Activated naive CD4-positive, alpha-beta T cell treated with anti-CD3 and anti-CD28 coated beads for 36 hours (primary cell): ENCODE measurements around the gene NEMP2. TPM values are rescaled to one million over a fixed set of nuclear protein-coding genes. Genes with fewer than 3 reads are reported as not detected.
"Not testable (repeated sequence)": the region's sequence is repeated elsewhere in the genome, so short reads cannot be mapped to it uniquely, and the experiment has no call there.

Source experiments
- CTCF ChIA-PET: fragments of 350-600 bp; sonication (Branson Sonifier 250); formaldehyde crosslinking; loops from one replicate; lab custom pipeline; 2021; ENCODE audit warnings: antibody characterized with exemption; lab: Charles Lee
- DNase-seq: peaks from one replicate; pipeline ENCODE4 v3.0.0-alpha.2; 2020
- H3K27ac Mint-ChIP-seq: one replicate; pipeline ENCODE4 v1.8.0; 2021; ENCODE audit warnings: mild to moderate bottlenecking, mixed read lengths
- H3K27me3 Mint-ChIP-seq: one replicate; pipeline ENCODE4 v1.8.0; 2021; ENCODE audit warnings: low read depth, mixed read lengths
- H3K36me3 Mint-ChIP-seq: one replicate; pipeline ENCODE4 v1.8.0; 2021; ENCODE audit warnings: low read depth, mixed read lengths
- H3K4me1 Mint-ChIP-seq: one replicate; pipeline ENCODE4 v1.8.0; 2021; ENCODE audit warnings: low read depth, mixed read lengths
- H3K4me3 Mint-ChIP-seq: one replicate; pipeline ENCODE4 v1.8.0; 2021; ENCODE audit warnings: mild to moderate bottlenecking, moderate library complexity, mixed read lengths
- H3K9me3 Mint-ChIP-seq: one replicate; pipeline ENCODE4 v1.8.0; 2021; ENCODE audit warnings: mixed read lengths
- intact Hi-C: fragments of 100-400 bp; cut with micrococcal nuclease; formaldehyde crosslinking; loops from one replicate; pipeline ENCODE4 v1.15.1; 2023
- total RNA-seq, 2 experiments: library from RNA; stranded (reverse); gene quantifications; one replicate each; pipeline ENCODE4 v1.2.3, GENCODE V29; 2021

Gene NEMP2
- total RNA-seq, 2 experiments from 2014 or later = 32.9 to 34.2 TPM

- H3K36me3 Mint-ChIP-seq = peaks cover 33% of the 10 kb centered on the region
- H3K4me1 Mint-ChIP-seq = peaks cover 35% of the 10 kb centered on the region
- no peak overlapping the region for H3K4me3 Mint-ChIP-seq
- no peaks in the 10 kb centered on the region for H3K9me3 Mint-ChIP-seq
- CTCF ChIA-PET = interaction anchor here (0.6 to 2.4 kb wide), 3 partner anchors 19 to 249 kb away, joined by 3 to 7 read pairs (median 3); no protein-coding TSS in a partner anchor
- no peak for DNase-seq
- no peak overlapping the region for H3K27ac Mint-ChIP-seq
- intact Hi-C loops = loop anchor here (1.0 to 5.0 kb wide), 2 partner anchors 164 to 208 kb away; no protein-coding TSS in a partner anchor
- no peaks in the 10 kb centered on the region for H3K27me3 Mint-ChIP-seq
These were observed 19.8 kb downstream of the NEMP2 start for GRCh38 chr2:190514676-190515075.

- CTCF ChIA-PET = no interaction called here
- DNase-seq = no peak
- peaks cover 33% of the 10 kb centered on the region for H3K4me1 Mint-ChIP-seq
- H3K27ac Mint-ChIP-seq = no peak overlapping the region
- no peaks in the 10 kb centered on the region for H3K9me3 Mint-ChIP-seq
- H3K4me3 Mint-ChIP-seq = no peak overlapping the region
- no peaks in the 10 kb centered on the region for H3K27me3 Mint-ChIP-seq
- intact Hi-C loops = no loop called here
- peaks cover 37% of the 10 kb centered on the region for H3K36me3 Mint-ChIP-seq
These were observed 20.6 kb downstream of the NEMP2 start for GRCh38 chr2:190513877-190514276.

GRCh38 chr2:190512539-190513095 is 21.9 kb downstream of the NEMP2 start:
- peaks cover 32% of the 10 kb centered on the region for H3K4me1 Mint-ChIP-seq
- no peak overlapping the region for H3K27ac Mint-ChIP-seq
- H3K36me3 Mint-ChIP-seq = peaks cover 34% of the 10 kb centered on the region
- H3K4me3 Mint-ChIP-seq = no peak overlapping the region
- H3K27me3 Mint-ChIP-seq = no peaks in the 10 kb centered on the region
- DNase-seq = no peak
- intact Hi-C loops = no loop called here
- CTCF ChIA-PET = no interaction called here
- H3K9me3 Mint-ChIP-seq = no peaks in the 10 kb centered on the region

- peaks cover 26% of the 10 kb centered on the region for H3K4me1 Mint-ChIP-seq
- CTCF ChIA-PET = interaction anchor here (0.6 to 1.4 kb wide), 3 partner anchors 9 to 168 kb away, joined by 3 read pairs; no protein-coding TSS in a partner anchor
- H3K36me3 Mint-ChIP-seq = peaks cover 30% of the 10 kb centered on the region
- no peak overlapping the region for H3K27ac Mint-ChIP-seq
- no peaks in the 10 kb centered on the region for H3K27me3 Mint-ChIP-seq
- no peak overlapping the region for H3K4me3 Mint-ChIP-seq
- intact Hi-C loops = loop anchor here (1.0 kb wide), 1 partner anchor 128 kb away; no protein-coding TSS in a partner anchor
- no peaks in the 10 kb centered on the region for H3K9me3 Mint-ChIP-seq
- no peak for DNase-seq
These were observed 23.4 kb downstream of the NEMP2 start for GRCh38 chr2:190511104-190511503.

- peaks cover 27% of the 10 kb centered on the region for H3K36me3 Mint-ChIP-seq
- not testable (repeated sequence) for H3K27me3 Mint-ChIP-seq
These were observed 24.6 kb downstream of the NEMP2 start for GRCh38 chr2:190509895-190510294.

GRCh38 chr2:190507135-190507534 is 27.4 kb downstream of the NEMP2 start:
- Mint-ChIP-seq H3K4me3 (no peak overlapping the region), H3K27me3 (no peaks in the 10 kb centered on the region), H3K9me3 (no peaks in the 10 kb centered on the region), H3K36me3 (peaks cover 17% of the 10 kb centered on the region), H3K27ac (peak overlapping the region; percentile 6), H3K4me1 (peaks cover 9% of the 10 kb centered on the region)
- intact Hi-C loops = no loop called here
- CTCF ChIA-PET = no interaction called here
- DNase-seq = no peak

More at GRCh38 chr2:190509895-190510294, 24.6 kb downstream of the NEMP2 start:
- intact Hi-C loops, DNase-seq, H3K4me3 Mint-ChIP-seq, H3K9me3 Mint-ChIP-seq: not testable (repeated sequence)
- CTCF ChIA-PET = interaction anchor here (0.6 to 1.4 kb wide), 2 partner anchors 11 to 940 kb away, joined by 3 read pairs; no protein-coding TSS in a partner anchor
- peak overlapping the region; percentile 13 for H3K27ac Mint-ChIP-seq
- H3K4me1 Mint-ChIP-seq = peaks cover 19% of the 10 kb centered on the region

- intact Hi-C loops = no loop called here
- Mint-ChIP-seq H3K27ac (no peak overlapping the region), H3K36me3 (peaks cover 17% of the 10 kb centered on the region), H3K4me1 (peaks cover 13% of the 10 kb centered on the region), H3K27me3 (no peaks in the 10 kb centered on the region), H3K9me3 (no peaks in the 10 kb centered on the region), H3K4me3 (no peak overlapping the region)
- CTCF ChIA-PET = no interaction called here
- no peak for DNase-seq
These were observed 27.9 kb downstream of the NEMP2 start for GRCh38 chr2:190506666-190507065.

GRCh38 chr2:190505696-190506095 is 28.8 kb downstream of the NEMP2 start:
- Mint-ChIP-seq H3K27ac (peak overlapping the region; percentile 1), H3K4me1 (peaks cover 18% of the 10 kb centered on the region), H3K4me3 (no peak overlapping the region), H3K27me3 (no peaks in the 10 kb centered on the region), H3K9me3 (no peaks in the 10 kb centered on the region), H3K36me3 (peaks cover 21% of the 10 kb centered on the region)
- intact Hi-C loops = no loop called here
- DNase-seq = no peak
- CTCF ChIA-PET = interaction anchor here (0.6 kb wide), 1 partner anchor 95 kb away, joined by 3 read pairs; no protein-coding TSS in a partner anchor

- intact Hi-C loops = no loop called here
- CTCF ChIA-PET = no interaction called here
- peaks cover 18% of the 10 kb centered on the region for H3K4me1 Mint-ChIP-seq
- peaks cover 24% of the 10 kb centered on the region for H3K36me3 Mint-ChIP-seq
- no peak for DNase-seq
- H3K27ac Mint-ChIP-seq = no peak overlapping the region
- no peaks in the 10 kb centered on the region for H3K9me3 Mint-ChIP-seq
- no peaks in the 10 kb centered on the region for H3K27me3 Mint-ChIP-seq
- no peak overlapping the region for H3K4me3 Mint-ChIP-seq
These were observed 29.6 kb downstream of the NEMP2 start for GRCh38 chr2:190504912-190505311.

- intact Hi-C loops = no loop called here
- no peaks in the 10 kb centered on the region for H3K9me3 Mint-ChIP-seq
- H3K4me3 Mint-ChIP-seq = no peak overlapping the region
- peaks cover 18% of the 10 kb centered on the region for H3K4me1 Mint-ChIP-seq
- CTCF ChIA-PET = no interaction called here
- no peak overlapping the region for H3K27ac Mint-ChIP-seq
- no peak for DNase-seq
- H3K36me3 Mint-ChIP-seq = peaks cover 22% of the 10 kb centered on the region
- H3K27me3 Mint-ChIP-seq = no peaks in the 10 kb centered on the region
These were observed 31.4 kb downstream of the NEMP2 start for GRCh38 chr2:190503088-190503487.

GRCh38 chr2:190501702-190502407 is 32.7 kb downstream of the NEMP2 start:
- Mint-ChIP-seq H3K27ac (no peak overlapping the region), H3K27me3 (no peaks in the 10 kb centered on the region), H3K4me3 (no peak overlapping the region), H3K4me1 (peaks cover 18% of the 10 kb centered on the region), H3K36me3 (peaks cover 22% of the 10 kb centered on the region), H3K9me3 (no peaks in the 10 kb centered on the region)
- CTCF ChIA-PET = no interaction called here
- no peak for DNase-seq
- intact Hi-C loops = no loop called here

GRCh38 chr2:190501231-190501630 is 33.3 kb downstream of the NEMP2 start:
- DNase-seq = no peak
- peaks cover 16% of the 10 kb centered on the region for H3K4me1 Mint-ChIP-seq
- intact Hi-C loops = no loop called here
- H3K27me3 Mint-ChIP-seq = no peaks in the 10 kb centered on the region
- H3K27ac Mint-ChIP-seq = no peak overlapping the region
- no peaks in the 10 kb centered on the region for H3K9me3 Mint-ChIP-seq
- H3K4me3 Mint-ChIP-seq = no peak overlapping the region
- peaks cover 22% of the 10 kb centered on the region for H3K36me3 Mint-ChIP-seq
- CTCF ChIA-PET = no interaction called here
